H9 (cell line): Measurements from ENCODE around the gene GUCY2D. TPM values are rescaled to one million over a fixed set of nuclear protein-coding genes. Genes with fewer than 3 reads are reported as not detected.

Experiments
- DNase-seq: peaks from one replicate; pipeline ENCODE4 v3.0.0-alpha.2; 2017
- H2AFZ ChIP-seq: one replicate; pipeline ENCODE4 v1.6.1; 2013; ENCODE audit warnings: mild to moderate bottlenecking, low read length, control low read depth, moderate library complexity
- H2AK5ac ChIP-seq: 2 replicates; pipeline ENCODE4 v1.6.1; 2013; ENCODE audit warnings: low read length, control low read depth, mixed read lengths; ENCODE audit not compliant: insufficient read length
- H2BK120ac ChIP-seq: one replicate; pipeline ENCODE4 v1.6.1; 2013; ENCODE audit warnings: low read depth, mild to moderate bottlenecking, low read length, control low read depth, inconsistent platforms; ENCODE audit not compliant: poor library complexity, severe bottlenecking
- H2BK12ac ChIP-seq: 2 replicates; pipeline ENCODE4 v1.6.1; 2013; ENCODE audit warnings: low read length, control low read depth, mixed read lengths, low read depth; ENCODE audit not compliant: insufficient read length
- H2BK15ac ChIP-seq: 2 replicates; pipeline ENCODE4 v1.6.1; 2013; ENCODE audit warnings: low read depth, low read length, control low read depth
- H2BK20ac ChIP-seq: one replicate; pipeline ENCODE4 v1.6.1; 2013; ENCODE audit warnings: low read depth, mild to moderate bottlenecking, low read length, control low read depth, inconsistent platforms; ENCODE audit not compliant: poor library complexity, severe bottlenecking
- H2BK5ac ChIP-seq: 2 replicates; pipeline ENCODE4 v1.6.1; 2013; ENCODE audit warnings: low read length, control low read depth, mixed read lengths; ENCODE audit not compliant: insufficient read length
- H3K14ac ChIP-seq: 2 replicates; pipeline ENCODE4 v1.6.1; 2013; ENCODE audit warnings: low read length, control low read depth; ENCODE audit not compliant: insufficient read depth
- H3K18ac ChIP-seq: 2 replicates; pipeline ENCODE4 v1.6.1; 2013; ENCODE audit warnings: low read depth, mild to moderate bottlenecking, mixed read lengths, low read length, control low read depth; ENCODE audit not compliant: insufficient read length
- H3K23ac ChIP-seq: 2 replicates; pipeline ENCODE4 v1.6.1; 2013; ENCODE audit warnings: low read length, control low read depth, mixed read lengths, low read depth; ENCODE audit not compliant: insufficient read length
- H3K23me2 ChIP-seq: 2 replicates; pipeline ENCODE4 v1.6.1; 2013; ENCODE audit warnings: low read depth, mild to moderate bottlenecking, mixed read lengths, low read length, control low read depth; ENCODE audit not compliant: insufficient read length, poor library complexity, severe bottlenecking
- H3K27ac ChIP-seq: 2 replicates; pipeline ENCODE4 v1.5.1; 2013; ENCODE audit warnings: low read length, control low read depth, mixed read lengths, low read depth; ENCODE audit not compliant: insufficient read length
- H3K27me3 ChIP-seq: 2 replicates; pipeline ENCODE4 v1.6.1; 2013; ENCODE audit warnings: low read length, control low read depth, inconsistent platforms; ENCODE audit not compliant: insufficient read depth
- H3K4ac ChIP-seq: 2 replicates; pipeline ENCODE4 v1.6.1; 2013; ENCODE audit warnings: low read depth, mild to moderate bottlenecking, control low read depth, inconsistent platforms, low read length, moderate library complexity
- H3K4me1 ChIP-seq: 2 replicates; pipeline ENCODE4 v1.6.1; 2013; ENCODE audit warnings: low read length, control low read depth, inconsistent platforms; ENCODE audit not compliant: insufficient read depth
- H3K4me2 ChIP-seq: 2 replicates; pipeline ENCODE4 v1.6.1; 2013; ENCODE audit warnings: low read length, control low read depth, mixed read lengths; ENCODE audit not compliant: insufficient read length, insufficient read depth
- H3K56ac ChIP-seq: 2 replicates; pipeline ENCODE4 v1.6.1; 2013; ENCODE audit warnings: low read depth, mild to moderate bottlenecking, mixed read lengths, low read length, control low read depth; ENCODE audit not compliant: insufficient read length
- H3K79me1 ChIP-seq: 2 replicates; pipeline ENCODE4 v1.6.1; 2013; ENCODE audit warnings: low read depth, mild to moderate bottlenecking, moderate library complexity, low read length, control low read depth, inconsistent platforms; ENCODE audit not compliant: insufficient read depth, poor library complexity, severe bottlenecking
- H3K79me2 ChIP-seq: 2 replicates; pipeline ENCODE4 v1.6.1; 2013; ENCODE audit warnings: low read length, control low read depth, inconsistent platforms; ENCODE audit not compliant: insufficient read depth
- H3K9ac ChIP-seq: 2 replicates; pipeline ENCODE4 v1.6.1; 2013; ENCODE audit warnings: low read length, control low read depth, mixed read lengths; ENCODE audit not compliant: insufficient read length; ENCODE audit errors: extremely low read depth
- H3K9me3 ChIP-seq: one replicate; pipeline ENCODE4 v1.6.1; 2013; ENCODE audit warnings: low read depth, low read length, inconsistent platforms; ENCODE audit not compliant: control insufficient read depth
- H3T11ph ChIP-seq: one replicate; pipeline ENCODE4 v1.6.1; 2013; ENCODE audit warnings: mild to moderate bottlenecking, low read length, control low read depth, inconsistent platforms
- H4K20me1 ChIP-seq: one replicate; pipeline ENCODE4 v1.6.1; 2013; ENCODE audit not compliant: control insufficient read depth, insufficient read length, insufficient read depth
- H4K5ac ChIP-seq: 2 replicates; pipeline ENCODE4 v1.6.1; 2013; ENCODE audit warnings: low read depth, mild to moderate bottlenecking, mixed read lengths, low read length, control low read depth; ENCODE audit not compliant: insufficient read length
- H4K8ac ChIP-seq: replicated peaks from 2 replicates; pipeline ENCODE4 v1.6.1; 2013; ENCODE audit warnings: low read length, control low read depth, mixed read lengths, low read depth; ENCODE audit not compliant: insufficient read length
- H4K91ac ChIP-seq: 2 replicates; pipeline ENCODE4 v1.6.1; 2013; ENCODE audit warnings: low read depth, mild to moderate bottlenecking, moderate library complexity, mixed read lengths, low read length, control low read depth; ENCODE audit not compliant: insufficient read length
- H3K27ac Mint-ChIP-seq, 3 experiments: 2 replicates in 2 of 3; 3 replicates in 1 of 3; pipeline ENCODE4 v1.8.0; 2020 to 2021; ENCODE audit warnings: mixed read lengths in 3 of 3, mild to moderate bottlenecking in 1 of 3, moderate library complexity in 1 of 3
- H3K27me3 Mint-ChIP-seq: 2 replicates; pipeline ENCODE4 v1.8.0; 2021; ENCODE audit warnings: low read depth, mild to moderate bottlenecking, moderate library complexity, mixed read lengths
- H3K36me3 Mint-ChIP-seq, 3 experiments: 2 replicates in 2 of 3; 3 replicates in 1 of 3; pipeline ENCODE4 v1.8.0; 2020 to 2021; ENCODE audit warnings: low read depth in 3 of 3, mixed read lengths in 3 of 3; ENCODE audit not compliant: insufficient read depth in 1 of 3
- H3K4me1 Mint-ChIP-seq, 2 experiments: 2 replicates each; pipeline ENCODE4 v1.8.0; 2020; ENCODE audit warnings: mixed read lengths in 2 of 2
- H3K4me3 Mint-ChIP-seq, 2 experiments: 2 replicates in 1 of 2; 3 replicates in 1 of 2; pipeline ENCODE4 v1.8.0; 2020 to 2021; ENCODE audit warnings: mild to moderate bottlenecking in 2 of 2, mixed read lengths in 2 of 2, moderate library complexity in 1 of 2
- H3K9me3 Mint-ChIP-seq, 2 experiments: 2 replicates in 1 of 2; 3 replicates in 1 of 2; pipeline ENCODE4 v1.8.0; 2020; ENCODE audit warnings: mild to moderate bottlenecking in 2 of 2, mixed read lengths in 2 of 2, moderate library complexity in 1 of 2
- CTCF ChIP-seq: fragments of 200-600 bp; sonication (generic); conservative IDR thresholded peaks from 3 replicates; pipeline ENCODE4 v1.8.0; 2021; ENCODE audit warnings: antibody characterized with exemption, mild to moderate bottlenecking
- WGBS: extraction: QIAGEN DNeasy Blood & Tissue Kit; methylation state at CpG from one replicate; pipeline ENCODE4 v1.1.7; 2013; ENCODE audit warnings: missing lambda C conversion rate, low lambda C conversion rate, mixed read lengths; ENCODE audit not compliant: insufficient read length; ENCODE audit errors: extremely low coverage; 5-methylcytosine and 5-hydroxymethylcytosine counted together
- total RNA-seq: library from RNA; stranded (reverse); gene quantifications from 2 replicates; pipeline ENCODE4 v1.2.1, GENCODE V29; 2021

GUCY2D gene
- total RNA-seq, 1 experiment from 2014 or later = 0.15 TPM

DNA sequence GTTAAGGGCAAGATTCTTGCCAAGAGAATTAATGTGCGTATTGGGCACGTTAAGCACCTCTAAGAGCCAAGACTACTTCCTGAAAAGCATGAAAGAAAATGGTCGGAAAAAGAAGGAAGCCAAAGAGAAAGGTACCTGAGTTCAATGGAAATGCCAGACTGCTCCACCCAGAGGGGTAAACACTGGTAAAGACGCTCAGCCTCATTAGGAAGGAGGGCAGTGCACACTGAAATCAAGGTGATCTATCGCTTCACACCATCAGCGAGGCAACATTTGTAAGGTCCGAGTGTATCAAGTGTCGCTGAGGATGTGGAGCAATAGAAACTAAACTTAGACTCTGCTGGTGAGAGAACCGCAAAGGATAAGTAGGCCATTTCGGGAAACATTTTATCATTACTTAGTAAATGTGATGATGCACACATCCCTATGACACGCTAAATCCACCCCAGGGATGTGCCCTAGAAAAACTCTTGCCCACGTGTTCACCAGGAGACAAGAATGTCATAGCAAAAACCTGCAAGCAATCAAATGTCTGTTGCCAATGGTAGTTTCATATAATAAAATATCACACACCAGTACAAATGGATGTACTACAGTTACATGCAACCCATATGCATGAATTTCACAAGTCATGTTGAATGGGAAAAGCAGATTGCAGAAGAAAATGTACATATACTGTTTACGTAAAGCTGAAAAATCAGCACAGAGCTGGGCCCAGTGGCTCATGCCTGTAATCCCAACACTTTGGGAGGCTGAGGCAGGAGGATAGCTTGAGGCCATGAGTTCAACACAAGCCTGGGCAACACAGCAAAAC is 46.8 kb upstream of the GUCY2D start:
- Histone ChIP-seq H3T11ph (no peak overlapping the region), H2AFZ (no peak overlapping the region), H3K27ac (no peak overlapping the region), H2BK12ac (no peak overlapping the region), H3K79me2 (no peaks in the 10 kb centered on the region), H4K20me1 (no peaks in the 10 kb centered on the region), H3K23me2 (no peaks in the 10 kb centered on the region), H3K4me1 (no peaks in the 10 kb centered on the region), H2AK5ac (no peak overlapping the region), H2BK15ac (no peak overlapping the region), H4K5ac (no peak overlapping the region), H3K14ac (no peak overlapping the region), H2BK120ac (no peak overlapping the region), H3K79me1 (no peaks in the 10 kb centered on the region), H4K91ac (no peak overlapping the region), H3K18ac (no peak overlapping the region), H4K8ac (no peak overlapping the region), H3K9me3 (no peaks in the 10 kb centered on the region), H2BK5ac (no peak overlapping the region), H3K23ac (no peak overlapping the region), H3K9ac (no peak overlapping the region), H3K4ac (no peak overlapping the region), H2BK20ac (no peak overlapping the region), H3K56ac (no peak overlapping the region), H3K27me3 (no peaks in the 10 kb centered on the region), H3K4me2 (no peak overlapping the region)
- Mint-ChIP-seq H3K27me3 (no peaks in the 10 kb centered on the region; the same call in none of the 2 replicates), H3K36me3 (no peaks in the 10 kb centered on the region), H3K27ac (no peak overlapping the region), H3K4me1 (peaks cover 3 to 9% of the 10 kb centered on the region in 2 experiments; a peak in 2 of 4 replicates), H3K4me3 (no peak overlapping the region; a peak in 1 of 5 replicates), H3K9me3 (no peaks in the 10 kb centered on the region)
- no peak for DNase-seq
- WGBS = no CpG with 5 or more reads among the region's 13 CpGs
- no peak for TF ChIP-seq CTCF
